H9 (cell line): Measurements from ENCODE around the gene PRRC2B. TPM values are rescaled to one million over a fixed set of nuclear protein-coding genes. Genes with fewer than 3 reads are reported as not detected.

ENCODE experiments used
- DNase-seq: peaks from one replicate; pipeline ENCODE4 v3.0.0-alpha.2; 2017
- H2AFZ ChIP-seq: one replicate; pipeline ENCODE4 v1.6.1; 2013; ENCODE audit warnings: mild to moderate bottlenecking, low read length, control low read depth, moderate library complexity
- H2AK5ac ChIP-seq: 2 replicates; pipeline ENCODE4 v1.6.1; 2013; ENCODE audit warnings: low read length, control low read depth, mixed read lengths; ENCODE audit not compliant: insufficient read length
- H2BK120ac ChIP-seq: one replicate; pipeline ENCODE4 v1.6.1; 2013; ENCODE audit warnings: low read depth, mild to moderate bottlenecking, low read length, control low read depth, inconsistent platforms; ENCODE audit not compliant: poor library complexity, severe bottlenecking
- H2BK12ac ChIP-seq: 2 replicates; pipeline ENCODE4 v1.6.1; 2013; ENCODE audit warnings: low read length, control low read depth, mixed read lengths, low read depth; ENCODE audit not compliant: insufficient read length
- H2BK15ac ChIP-seq: 2 replicates; pipeline ENCODE4 v1.6.1; 2013; ENCODE audit warnings: low read depth, low read length, control low read depth
- H2BK20ac ChIP-seq: one replicate; pipeline ENCODE4 v1.6.1; 2013; ENCODE audit warnings: low read depth, mild to moderate bottlenecking, low read length, control low read depth, inconsistent platforms; ENCODE audit not compliant: poor library complexity, severe bottlenecking
- H2BK5ac ChIP-seq: 2 replicates; pipeline ENCODE4 v1.6.1; 2013; ENCODE audit warnings: low read length, control low read depth, mixed read lengths; ENCODE audit not compliant: insufficient read length
- H3K14ac ChIP-seq: 2 replicates; pipeline ENCODE4 v1.6.1; 2013; ENCODE audit warnings: low read length, control low read depth; ENCODE audit not compliant: insufficient read depth
- H3K18ac ChIP-seq: 2 replicates; pipeline ENCODE4 v1.6.1; 2013; ENCODE audit warnings: low read depth, mild to moderate bottlenecking, mixed read lengths, low read length, control low read depth; ENCODE audit not compliant: insufficient read length
- H3K23ac ChIP-seq: 2 replicates; pipeline ENCODE4 v1.6.1; 2013; ENCODE audit warnings: low read length, control low read depth, mixed read lengths, low read depth; ENCODE audit not compliant: insufficient read length
- H3K23me2 ChIP-seq: 2 replicates; pipeline ENCODE4 v1.6.1; 2013; ENCODE audit warnings: low read depth, mild to moderate bottlenecking, mixed read lengths, low read length, control low read depth; ENCODE audit not compliant: insufficient read length, poor library complexity, severe bottlenecking
- H3K27ac ChIP-seq: 2 replicates; pipeline ENCODE4 v1.5.1; 2013; ENCODE audit warnings: low read length, control low read depth, mixed read lengths, low read depth; ENCODE audit not compliant: insufficient read length
- H3K27me3 ChIP-seq: 2 replicates; pipeline ENCODE4 v1.6.1; 2013; ENCODE audit warnings: low read length, control low read depth, inconsistent platforms; ENCODE audit not compliant: insufficient read depth
- H3K4ac ChIP-seq: 2 replicates; pipeline ENCODE4 v1.6.1; 2013; ENCODE audit warnings: low read depth, mild to moderate bottlenecking, control low read depth, inconsistent platforms, low read length, moderate library complexity
- H3K4me1 ChIP-seq: 2 replicates; pipeline ENCODE4 v1.6.1; 2013; ENCODE audit warnings: low read length, control low read depth, inconsistent platforms; ENCODE audit not compliant: insufficient read depth
- H3K4me2 ChIP-seq: 2 replicates; pipeline ENCODE4 v1.6.1; 2013; ENCODE audit warnings: low read length, control low read depth, mixed read lengths; ENCODE audit not compliant: insufficient read length, insufficient read depth
- H3K56ac ChIP-seq: 2 replicates; pipeline ENCODE4 v1.6.1; 2013; ENCODE audit warnings: low read depth, mild to moderate bottlenecking, mixed read lengths, low read length, control low read depth; ENCODE audit not compliant: insufficient read length
- H3K79me1 ChIP-seq: 2 replicates; pipeline ENCODE4 v1.6.1; 2013; ENCODE audit warnings: low read depth, mild to moderate bottlenecking, moderate library complexity, low read length, control low read depth, inconsistent platforms; ENCODE audit not compliant: insufficient read depth, poor library complexity, severe bottlenecking
- H3K79me2 ChIP-seq: 2 replicates; pipeline ENCODE4 v1.6.1; 2013; ENCODE audit warnings: low read length, control low read depth, inconsistent platforms; ENCODE audit not compliant: insufficient read depth
- H3K9ac ChIP-seq: 2 replicates; pipeline ENCODE4 v1.6.1; 2013; ENCODE audit warnings: low read length, control low read depth, mixed read lengths; ENCODE audit not compliant: insufficient read length; ENCODE audit errors: extremely low read depth
- H3K9me3 ChIP-seq: one replicate; pipeline ENCODE4 v1.6.1; 2013; ENCODE audit warnings: low read depth, low read length, inconsistent platforms; ENCODE audit not compliant: control insufficient read depth
- H3T11ph ChIP-seq: one replicate; pipeline ENCODE4 v1.6.1; 2013; ENCODE audit warnings: mild to moderate bottlenecking, low read length, control low read depth, inconsistent platforms
- H4K20me1 ChIP-seq: one replicate; pipeline ENCODE4 v1.6.1; 2013; ENCODE audit not compliant: control insufficient read depth, insufficient read length, insufficient read depth
- H4K5ac ChIP-seq: 2 replicates; pipeline ENCODE4 v1.6.1; 2013; ENCODE audit warnings: low read depth, mild to moderate bottlenecking, mixed read lengths, low read length, control low read depth; ENCODE audit not compliant: insufficient read length
- H4K8ac ChIP-seq: replicated peaks from 2 replicates; pipeline ENCODE4 v1.6.1; 2013; ENCODE audit warnings: low read length, control low read depth, mixed read lengths, low read depth; ENCODE audit not compliant: insufficient read length
- H4K91ac ChIP-seq: 2 replicates; pipeline ENCODE4 v1.6.1; 2013; ENCODE audit warnings: low read depth, mild to moderate bottlenecking, moderate library complexity, mixed read lengths, low read length, control low read depth; ENCODE audit not compliant: insufficient read length
- H3K27ac Mint-ChIP-seq, 3 experiments: 2 replicates in 2 of 3; 3 replicates in 1 of 3; pipeline ENCODE4 v1.8.0; 2020 to 2021; ENCODE audit warnings: mixed read lengths in 3 of 3, mild to moderate bottlenecking in 1 of 3, moderate library complexity in 1 of 3
- H3K27me3 Mint-ChIP-seq: 2 replicates; pipeline ENCODE4 v1.8.0; 2021; ENCODE audit warnings: low read depth, mild to moderate bottlenecking, moderate library complexity, mixed read lengths
- H3K36me3 Mint-ChIP-seq, 3 experiments: 2 replicates in 2 of 3; 3 replicates in 1 of 3; pipeline ENCODE4 v1.8.0; 2020 to 2021; ENCODE audit warnings: low read depth in 3 of 3, mixed read lengths in 3 of 3; ENCODE audit not compliant: insufficient read depth in 1 of 3
- H3K4me1 Mint-ChIP-seq, 2 experiments: 2 replicates each; pipeline ENCODE4 v1.8.0; 2020; ENCODE audit warnings: mixed read lengths in 2 of 2
- H3K4me3 Mint-ChIP-seq, 2 experiments: 2 replicates in 1 of 2; 3 replicates in 1 of 2; pipeline ENCODE4 v1.8.0; 2020 to 2021; ENCODE audit warnings: mild to moderate bottlenecking in 2 of 2, mixed read lengths in 2 of 2, moderate library complexity in 1 of 2
- H3K9me3 Mint-ChIP-seq, 2 experiments: 2 replicates in 1 of 2; 3 replicates in 1 of 2; pipeline ENCODE4 v1.8.0; 2020; ENCODE audit warnings: mild to moderate bottlenecking in 2 of 2, mixed read lengths in 2 of 2, moderate library complexity in 1 of 2
- WGBS: extraction: QIAGEN DNeasy Blood & Tissue Kit; methylation state at CpG from one replicate; pipeline ENCODE4 v1.1.7; 2013; ENCODE audit warnings: missing lambda C conversion rate, low lambda C conversion rate, mixed read lengths; ENCODE audit not compliant: insufficient read length; ENCODE audit errors: extremely low coverage; 5-methylcytosine and 5-hydroxymethylcytosine counted together
- total RNA-seq: library from RNA; stranded (reverse); gene quantifications from 2 replicates; pipeline ENCODE4 v1.2.1, GENCODE V29; 2021
- TF ChIP-seq, protein P1 (sequence below): fragments of 200-600 bp; sonication (generic); conservative IDR thresholded peaks from 3 replicates; pipeline ENCODE4 v1.8.0; 2021; ENCODE audit warnings: antibody characterized with exemption, mild to moderate bottlenecking

Gene PRRC2B
- total RNA-seq, 1 experiment from 2014 or later = 251 TPM

DNA sequence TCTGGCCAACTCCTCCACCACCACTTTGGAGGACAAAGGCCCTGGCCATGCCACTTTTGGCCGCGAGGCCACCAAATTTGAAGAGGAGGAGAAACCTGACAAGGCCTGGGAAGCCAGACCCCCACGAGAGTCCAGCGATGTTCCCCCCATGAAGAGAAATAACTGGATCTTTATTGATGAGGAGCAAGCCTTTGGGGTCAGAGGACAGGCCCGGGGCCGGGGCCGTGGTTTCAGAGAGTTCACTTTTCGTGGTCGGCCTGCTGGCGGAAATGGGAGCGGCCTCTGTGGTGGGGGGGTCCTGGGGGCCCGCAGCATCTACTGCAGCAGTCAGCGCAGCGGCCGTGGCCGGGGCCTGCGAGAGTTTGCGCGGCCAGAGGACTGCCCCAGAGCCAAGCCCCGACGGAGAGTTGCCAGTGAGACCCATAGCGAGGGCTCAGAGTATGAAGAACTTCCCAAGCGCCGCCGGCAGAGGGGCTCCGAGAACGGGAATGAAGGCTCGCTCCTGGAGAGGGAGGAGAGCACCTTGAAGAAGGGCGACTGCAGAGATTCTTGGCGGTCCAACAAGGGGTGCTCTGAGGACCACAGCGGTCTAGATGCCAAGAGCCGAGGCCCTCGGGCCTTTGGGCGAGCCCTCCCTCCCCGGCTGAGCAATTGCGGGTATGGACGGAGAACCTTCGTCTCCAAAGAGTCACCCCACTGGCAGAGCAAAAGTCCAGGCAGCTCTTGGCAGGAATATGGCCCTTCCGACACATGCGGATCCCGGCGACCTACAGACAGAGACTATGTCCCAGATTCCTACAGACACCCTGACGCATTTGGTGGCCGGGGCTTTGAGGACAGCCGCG, 81.4 kb downstream of the PRRC2B start:
- Histone ChIP-seq H2BK15ac (no peak overlapping the region), H2AFZ (no peak overlapping the region), H3K56ac (no peak overlapping the region), H3K18ac (no peak overlapping the region), H3K23me2 (no peaks in the 10 kb centered on the region), H3T11ph (no peak overlapping the region), H3K9ac (no peak overlapping the region), H3K4me1 (no peaks in the 10 kb centered on the region), H3K79me2 (no peaks in the 10 kb centered on the region), H2BK5ac (no peak overlapping the region), H2AK5ac (no peak overlapping the region), H3K14ac (no peak overlapping the region), H3K4me2 (no peak overlapping the region), H2BK120ac (no peak overlapping the region), H3K23ac (no peak overlapping the region), H4K8ac (no peak overlapping the region), H4K20me1 (no peaks in the 10 kb centered on the region), H4K5ac (no peak overlapping the region), H3K27me3 (no peaks in the 10 kb centered on the region), H3K27ac (no peak overlapping the region), H3K4ac (no peak overlapping the region), H2BK20ac (no peak overlapping the region), H3K79me1 (no peaks in the 10 kb centered on the region), H2BK12ac (no peak overlapping the region), H4K91ac (no peak overlapping the region), H3K9me3 (no peaks in the 10 kb centered on the region)
- no CpG with 5 or more reads among the region's 46 CpGs for WGBS
- Mint-ChIP-seq H3K9me3 (no peaks in the 10 kb centered on the region), H3K4me3 (no peak overlapping the region), H3K4me1 (peaks cover 0 to 3% of the 10 kb centered on the region in 2 experiments; a peak in 1 of 4 replicates), H3K27ac (peak overlapping the region; percentile 40 to 90 (median 79); a peak in 4 of 7 replicates), H3K27me3 (peaks cover 2% of the 10 kb centered on the region; the same call in 1 of the 2 replicates), H3K36me3 (peaks cover 59 to 91% (median 90%) of the 10 kb centered on the region in 3 experiments)
- TF ChIP-seq, protein P1, sequence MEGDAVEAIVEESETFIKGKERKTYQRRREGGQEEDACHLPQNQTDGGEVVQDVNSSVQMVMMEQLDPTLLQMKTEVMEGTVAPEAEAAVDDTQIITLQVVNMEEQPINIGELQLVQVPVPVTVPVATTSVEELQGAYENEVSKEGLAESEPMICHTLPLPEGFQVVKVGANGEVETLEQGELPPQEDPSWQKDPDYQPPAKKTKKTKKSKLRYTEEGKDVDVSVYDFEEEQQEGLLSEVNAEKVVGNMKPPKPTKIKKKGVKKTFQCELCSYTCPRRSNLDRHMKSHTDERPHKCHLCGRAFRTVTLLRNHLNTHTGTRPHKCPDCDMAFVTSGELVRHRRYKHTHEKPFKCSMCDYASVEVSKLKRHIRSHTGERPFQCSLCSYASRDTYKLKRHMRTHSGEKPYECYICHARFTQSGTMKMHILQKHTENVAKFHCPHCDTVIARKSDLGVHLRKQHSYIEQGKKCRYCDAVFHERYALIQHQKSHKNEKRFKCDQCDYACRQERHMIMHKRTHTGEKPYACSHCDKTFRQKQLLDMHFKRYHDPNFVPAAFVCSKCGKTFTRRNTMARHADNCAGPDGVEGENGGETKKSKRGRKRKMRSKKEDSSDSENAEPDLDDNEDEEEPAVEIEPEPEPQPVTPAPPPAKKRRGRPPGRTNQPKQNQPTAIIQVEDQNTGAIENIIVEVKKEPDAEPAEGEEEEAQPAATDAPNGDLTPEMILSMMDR = no peak
- no peak for DNase-seq
